HG02759 (cell line): ENCODE data around the gene BCAR3.

Experiments used
- ATAC-seq: cut with Tn5 transposase; IDR thresholded peaks from one replicate; pipeline ENCODE4 v1.9.1; 2021; ENCODE audit warnings: mild to moderate bottlenecking, moderate library complexity; ENCODE audit not compliant: unreplicated experiment

BCAR3 gene

DNA sequence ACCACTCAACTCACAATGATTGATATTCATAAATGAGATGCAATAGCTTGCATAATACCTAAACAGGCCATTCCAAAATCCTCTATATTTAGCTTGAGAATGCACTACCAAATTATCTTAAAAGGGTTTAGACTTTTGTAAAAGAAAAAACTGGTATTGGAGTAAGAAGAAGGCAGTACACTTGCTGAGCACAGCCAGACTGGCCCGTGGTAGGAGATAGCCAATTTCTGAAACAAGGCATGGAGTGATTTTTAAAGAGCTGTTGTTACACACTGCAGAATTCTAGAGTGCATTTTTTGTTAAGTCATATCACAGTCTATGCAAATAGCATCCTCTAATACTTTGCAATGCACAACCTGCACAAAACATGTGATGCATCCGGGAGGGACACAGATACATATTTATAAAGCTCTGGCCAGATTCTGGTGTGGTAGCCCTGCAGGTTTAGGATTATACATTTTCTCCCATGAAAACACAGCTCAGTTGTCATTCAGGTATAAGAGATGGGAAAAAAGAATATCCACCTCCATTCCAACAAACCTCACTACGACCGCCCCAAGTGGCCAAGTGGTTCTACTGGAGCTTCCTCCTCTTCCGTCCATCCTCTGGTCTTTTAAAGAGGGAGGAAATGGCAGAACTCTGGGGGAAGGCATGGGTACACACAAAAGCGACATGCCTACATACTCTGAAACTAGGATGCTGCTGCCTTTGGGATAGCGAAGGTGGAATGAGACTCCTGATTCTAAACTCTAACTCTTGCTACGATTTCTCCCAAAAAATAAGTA lies 40.8 kb downstream of the BCAR3 start:
- ATAC-seq, result no peak

DNA sequence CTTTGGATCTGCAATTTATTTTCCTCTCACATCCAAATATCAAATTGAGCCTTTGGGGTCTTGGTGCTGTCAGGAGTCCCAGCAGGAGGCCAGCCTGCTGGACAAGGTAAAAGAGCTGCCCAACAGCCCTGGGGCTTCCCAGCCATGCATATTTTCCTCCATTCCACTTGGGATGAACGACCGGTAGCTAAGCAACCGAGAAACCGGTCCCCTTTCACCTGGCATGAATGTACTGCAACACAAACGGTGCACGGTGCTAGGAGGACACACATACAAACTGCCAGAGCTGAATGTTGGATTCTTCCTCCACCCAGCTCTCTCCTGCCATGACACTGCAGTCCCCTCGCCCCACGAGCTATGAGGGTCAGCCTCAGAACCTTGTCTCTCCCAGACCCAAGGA lies 42.7 kb downstream of the BCAR3 start:
- no peak for ATAC-seq

DNA sequence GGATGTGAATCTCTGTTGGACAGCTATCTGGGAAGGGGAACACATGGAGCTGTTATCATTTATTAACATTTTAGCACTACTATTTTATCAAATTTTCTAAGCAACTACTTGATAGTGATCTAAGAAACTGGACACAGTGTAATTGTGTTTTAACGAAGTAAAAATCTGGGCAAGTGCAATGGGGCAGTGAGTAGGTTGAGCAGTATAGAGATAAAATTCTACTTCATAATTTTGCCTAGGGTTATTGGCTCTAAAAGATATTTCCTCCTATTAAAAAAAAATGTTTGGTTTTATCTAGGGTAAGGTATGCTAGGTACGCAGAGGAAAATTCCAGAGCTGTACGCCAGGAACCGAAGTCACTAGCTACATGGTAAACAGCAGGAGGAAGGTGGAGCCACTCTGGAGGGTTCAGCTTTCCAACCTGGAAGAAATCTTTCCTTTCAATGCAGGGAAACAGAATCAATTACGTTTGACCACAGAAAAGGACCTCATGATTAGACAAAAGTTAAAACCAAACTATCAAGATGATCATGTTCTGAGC lies 43.3 kb downstream of the BCAR3 start:
- no peak for ATAC-seq

DNA sequence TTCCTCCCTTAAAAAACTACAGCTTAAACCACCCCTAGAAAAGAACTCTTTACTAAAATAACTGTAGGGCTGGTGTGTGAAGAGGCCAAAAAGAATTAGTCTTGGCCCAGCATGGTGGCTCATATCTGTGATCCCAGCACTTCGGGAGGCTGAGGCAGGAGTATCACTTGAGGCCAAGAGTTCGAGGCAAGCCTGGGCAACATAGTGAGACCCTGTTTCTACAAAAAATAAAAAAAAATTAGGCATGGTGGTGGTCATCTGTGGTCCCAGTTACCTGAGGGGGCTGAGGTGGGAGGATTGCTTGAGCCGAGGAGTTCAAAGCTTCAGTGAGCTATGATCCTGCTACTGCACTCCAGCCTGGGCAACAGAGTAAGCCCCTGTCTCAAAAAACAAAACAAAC lies 44.9 kb downstream of the BCAR3 start:
- ATAC-seq, result no peak

DNA sequence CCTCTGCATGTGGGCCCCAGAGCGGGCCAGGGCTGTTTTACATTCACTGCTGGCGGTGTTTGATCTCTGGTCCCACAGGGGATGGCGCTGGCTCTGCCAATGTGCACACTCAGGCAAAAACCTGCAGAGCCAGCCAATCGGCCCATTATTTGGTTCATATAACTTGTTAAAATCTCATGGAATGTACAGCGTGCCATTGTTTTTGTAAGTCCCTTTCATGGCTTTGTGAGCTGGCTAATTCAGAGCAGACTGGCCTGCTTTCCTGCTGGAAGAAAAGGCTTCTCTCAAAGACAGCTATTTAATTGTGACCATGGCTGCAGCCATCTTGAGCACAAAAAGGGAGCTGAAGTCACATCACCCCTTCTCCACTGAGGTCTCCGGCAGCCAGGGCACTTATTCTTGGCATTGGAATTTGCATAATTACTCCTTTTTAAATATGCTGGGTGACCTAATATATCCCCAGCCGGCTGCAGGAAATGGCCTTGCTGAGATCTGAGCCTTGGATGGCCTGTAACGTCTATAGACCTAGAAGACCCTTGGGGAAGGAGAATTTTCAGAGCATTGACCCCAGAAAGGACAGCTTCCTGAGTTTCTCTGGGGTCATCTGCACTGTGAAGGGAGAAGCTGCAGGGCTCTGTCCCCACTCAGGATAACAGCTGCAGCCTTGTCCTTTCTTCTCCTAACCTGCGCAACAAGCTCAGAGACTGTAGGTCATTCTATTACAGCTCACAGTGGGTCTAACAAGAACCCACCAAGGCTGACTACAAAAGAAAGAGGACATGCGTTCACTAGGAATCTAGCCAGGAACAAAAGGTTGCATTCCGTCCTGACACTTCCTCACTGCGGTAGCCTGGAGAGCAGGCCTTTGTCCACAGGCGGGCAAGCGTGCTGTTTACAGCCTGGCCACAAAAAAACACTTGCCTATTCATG lies 45.8 kb downstream of the BCAR3 start:
- ATAC-seq, result no peak

DNA sequence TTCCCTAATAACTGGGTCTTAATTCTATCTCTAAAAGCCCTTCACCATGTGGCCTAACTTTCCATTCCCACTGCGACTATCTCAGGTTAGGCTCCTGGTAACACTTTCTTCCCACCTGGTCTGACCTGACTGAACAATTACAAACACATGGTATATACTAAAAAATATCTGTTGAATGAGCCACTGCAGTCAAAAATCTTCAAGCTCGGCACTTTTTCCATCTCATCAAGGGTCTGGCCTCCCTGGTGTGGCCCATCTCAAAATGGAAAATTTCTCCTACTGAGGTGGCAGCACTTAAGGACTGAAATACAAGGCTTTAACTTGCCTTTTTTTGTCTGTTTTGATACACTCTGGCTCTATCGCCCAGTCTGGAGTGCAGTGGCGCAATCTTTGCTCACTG lies 48.3 kb downstream of the BCAR3 start:
- no peak for ATAC-seq

DNA sequence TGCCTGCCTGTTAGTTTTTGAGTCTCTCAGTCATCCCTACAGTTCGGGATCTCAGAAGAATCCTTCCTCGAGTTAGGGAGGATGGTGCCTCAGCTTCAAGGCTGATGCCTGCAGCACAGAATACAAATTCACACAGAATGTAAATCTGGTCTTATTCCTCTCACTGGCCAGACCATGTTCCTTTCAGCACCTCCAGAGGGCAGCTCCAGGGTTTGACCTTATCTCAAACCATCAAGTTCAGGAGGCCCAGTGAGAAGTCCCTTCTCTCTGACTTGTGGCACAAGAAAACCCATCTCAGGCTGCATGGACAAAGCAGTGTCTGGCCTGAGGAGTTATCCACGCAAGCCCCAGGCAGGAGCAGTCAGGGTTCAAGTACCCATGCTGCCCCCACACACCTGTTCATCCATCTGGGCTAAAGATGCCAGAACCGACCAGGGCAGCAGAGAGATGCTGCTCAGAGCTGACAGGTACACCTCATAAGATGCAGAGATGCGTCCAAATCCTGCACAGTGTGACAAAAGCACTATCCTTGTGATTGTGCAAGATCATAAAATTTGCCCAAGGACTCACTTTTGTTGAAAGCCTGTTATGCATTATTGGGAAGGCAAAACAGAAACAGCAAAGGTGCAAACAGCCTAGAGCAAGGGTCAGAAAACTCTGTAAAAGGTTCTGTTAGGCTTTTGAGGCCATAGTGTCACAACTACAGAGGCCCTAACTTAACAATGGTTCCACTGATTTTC lies 49.8 kb downstream of the BCAR3 start:
- ATAC-seq, result no peak

DNA sequence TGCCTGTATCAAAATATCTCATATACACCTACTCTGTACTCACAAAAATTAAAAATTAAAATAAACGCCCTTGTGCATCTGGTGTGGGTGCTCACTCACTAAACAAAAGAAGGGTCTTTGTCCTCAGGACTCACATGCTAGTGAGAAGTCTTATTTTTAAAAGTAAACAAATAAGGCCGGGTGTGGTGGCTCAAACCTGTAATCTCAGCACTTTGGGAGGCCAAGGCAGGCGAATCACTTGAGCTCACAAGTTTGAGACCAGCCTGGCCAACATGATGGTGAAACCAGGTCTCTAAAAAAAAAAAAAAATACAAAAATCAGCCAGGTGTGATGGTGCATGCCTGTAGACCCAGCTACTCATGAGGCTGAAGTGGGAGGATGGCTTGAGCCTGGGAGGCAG lies 51.5 kb downstream of the BCAR3 start:
- ATAC-seq, result no peak

DNA sequence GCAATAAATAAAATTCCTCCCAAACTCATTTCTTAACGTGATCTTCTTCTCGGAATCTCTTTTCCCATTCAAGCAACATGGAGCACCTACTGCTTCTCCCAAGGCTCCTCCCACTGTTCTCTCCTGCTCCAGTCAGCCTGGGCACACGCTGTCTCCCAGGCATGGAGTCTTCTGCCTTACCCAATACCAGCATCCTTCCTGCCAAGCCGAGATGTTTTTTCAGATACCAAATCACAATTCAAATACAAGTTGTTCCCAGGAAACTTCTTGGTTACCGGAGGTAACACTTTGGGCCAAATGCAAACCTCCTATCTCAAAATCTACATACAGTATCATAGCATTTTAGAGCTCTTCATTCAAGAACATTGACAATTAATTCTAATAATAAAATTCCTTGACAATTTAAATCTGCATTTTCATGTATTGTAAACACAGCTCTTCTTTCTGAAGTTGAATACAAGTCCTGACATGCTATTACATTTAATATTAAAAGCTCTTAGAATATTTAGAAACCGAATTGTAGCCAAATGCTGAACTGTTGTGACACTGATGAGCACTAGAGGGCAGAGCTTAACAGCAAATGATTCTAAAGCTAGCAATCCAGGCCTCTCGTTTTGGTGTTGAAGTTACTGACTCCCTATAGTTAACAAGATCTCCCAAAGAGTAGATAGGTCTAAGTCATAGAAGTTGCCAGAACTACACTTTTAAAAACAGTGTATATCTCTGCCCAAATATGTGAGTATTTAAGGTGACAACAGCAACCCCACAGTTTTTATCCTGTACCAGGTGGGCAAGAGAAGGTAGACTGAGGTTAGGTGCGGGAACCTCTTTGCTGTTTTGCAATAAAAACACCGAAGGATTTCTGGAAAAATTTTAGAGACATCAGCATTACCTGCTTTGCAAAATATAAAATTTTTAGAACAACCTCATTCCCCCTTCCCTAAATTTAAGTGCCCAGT lies 52.3 kb downstream of the BCAR3 start:
- peak; percentile 63 for ATAC-seq

DNA sequence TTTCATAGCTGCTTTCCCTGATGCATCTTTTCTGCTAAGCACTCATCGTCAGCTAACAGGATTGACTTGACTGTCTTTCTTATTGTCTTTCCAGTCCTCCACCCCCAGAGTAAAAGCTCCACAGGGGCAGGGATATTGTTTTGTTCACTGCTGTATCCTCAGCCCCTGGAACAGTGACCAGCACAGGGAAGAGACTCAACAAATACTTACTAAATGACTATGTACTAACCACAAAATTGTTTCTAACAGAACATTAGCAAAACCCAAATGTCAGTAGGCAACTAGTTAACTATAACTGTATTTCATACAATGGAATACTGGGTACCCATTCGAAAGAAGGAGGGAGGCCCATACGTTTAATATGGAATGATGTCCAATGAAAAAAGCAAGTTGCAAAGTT lies 53.0 kb downstream of the BCAR3 start:
- ATAC-seq, result no peak

DNA sequence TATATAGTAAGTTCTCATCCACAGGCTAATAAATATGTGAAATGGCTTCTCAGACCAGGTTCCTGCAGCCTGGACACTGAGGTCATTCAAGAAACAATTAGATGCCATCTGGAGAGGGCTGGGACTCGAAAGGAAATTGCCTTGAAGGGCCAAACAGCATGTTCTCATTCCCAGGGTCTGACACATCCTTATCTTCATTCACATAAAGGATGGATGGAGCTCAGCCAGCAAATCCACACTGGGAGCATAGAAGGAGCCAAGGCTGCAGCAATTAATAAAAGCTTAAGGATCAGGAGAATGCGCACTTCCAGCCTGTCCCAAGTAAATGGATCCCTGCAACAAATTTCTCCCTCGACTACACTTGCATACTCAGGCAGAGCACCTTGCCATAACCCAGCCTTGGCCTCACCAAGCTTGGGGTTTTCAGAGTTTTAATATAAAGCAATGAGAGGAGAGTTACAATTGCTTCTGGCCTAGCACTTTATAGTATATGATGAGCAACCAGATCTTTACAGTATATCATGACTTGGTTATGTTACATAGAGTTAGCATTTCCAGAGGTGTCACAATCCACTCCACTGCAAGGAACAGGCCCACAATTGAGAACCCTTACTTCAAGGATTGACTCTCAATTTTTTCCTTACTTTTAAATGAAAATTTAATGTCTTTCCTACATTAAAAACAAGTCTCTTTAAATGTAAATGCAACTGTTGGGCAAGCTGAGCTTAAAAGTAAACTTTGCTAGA lies 55.9 kb downstream of the BCAR3 start:
- ATAC-seq, result no peak

DNA sequence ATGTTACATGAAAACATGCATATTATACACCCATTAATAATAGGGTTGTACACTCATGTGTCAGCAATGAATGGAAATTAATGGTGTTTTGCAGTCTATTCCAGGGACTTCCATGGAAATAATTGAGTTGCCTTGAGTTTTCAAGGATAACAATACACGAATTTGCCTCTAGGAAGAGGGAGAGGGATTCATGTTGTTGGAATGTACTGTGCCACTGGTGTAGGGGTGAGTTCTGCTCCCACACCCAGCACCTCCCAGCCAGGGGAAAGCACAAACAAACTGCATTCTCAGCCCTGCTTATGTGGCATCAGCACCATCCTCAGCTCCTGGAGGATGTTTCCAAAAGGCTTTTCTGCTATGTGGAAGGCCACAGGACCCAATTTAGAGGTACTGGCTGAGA lies 57.8 kb downstream of the BCAR3 start:
- no peak for ATAC-seq

DNA sequence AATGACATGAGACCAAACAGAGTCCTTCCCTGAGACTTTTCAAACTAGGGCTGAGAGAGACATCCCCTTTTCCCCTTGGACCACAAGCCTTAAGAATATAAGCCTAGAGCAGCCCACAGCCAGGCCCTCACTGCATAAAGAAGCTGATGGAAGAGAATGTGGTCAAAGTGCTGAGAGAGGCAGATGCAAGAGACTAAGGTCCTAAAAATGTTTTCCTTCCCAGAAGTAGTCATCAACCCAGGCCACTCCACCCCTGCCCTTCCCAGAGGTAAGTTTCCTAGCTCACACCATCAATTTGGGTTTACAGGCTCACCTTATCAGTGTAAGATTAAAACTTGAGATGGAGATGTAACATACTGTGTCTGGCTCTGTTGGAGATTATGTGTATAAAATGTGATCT lies 58.2 kb downstream of the BCAR3 start:
- ATAC-seq, result no peak

DNA sequence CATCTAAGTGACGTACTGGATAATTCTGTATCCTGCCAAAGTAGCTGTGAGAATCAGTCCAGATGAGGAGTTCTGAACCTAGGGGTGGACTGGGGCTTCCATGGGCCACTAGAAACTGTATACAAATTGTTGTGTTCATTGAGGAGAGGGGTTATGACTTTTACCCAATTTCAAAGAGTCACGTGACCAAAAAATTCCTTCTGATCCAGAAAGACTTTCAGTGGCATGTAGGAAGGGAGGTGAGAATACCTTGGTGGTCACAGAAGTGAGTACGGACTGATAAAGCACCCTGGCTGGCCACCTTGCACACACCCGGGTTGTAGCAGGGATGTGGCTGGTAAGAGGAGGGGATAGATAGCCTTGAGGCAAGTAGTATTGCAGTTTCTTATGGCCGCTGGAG lies 60.4 kb downstream of the BCAR3 start:
- no peak for ATAC-seq

DNA sequence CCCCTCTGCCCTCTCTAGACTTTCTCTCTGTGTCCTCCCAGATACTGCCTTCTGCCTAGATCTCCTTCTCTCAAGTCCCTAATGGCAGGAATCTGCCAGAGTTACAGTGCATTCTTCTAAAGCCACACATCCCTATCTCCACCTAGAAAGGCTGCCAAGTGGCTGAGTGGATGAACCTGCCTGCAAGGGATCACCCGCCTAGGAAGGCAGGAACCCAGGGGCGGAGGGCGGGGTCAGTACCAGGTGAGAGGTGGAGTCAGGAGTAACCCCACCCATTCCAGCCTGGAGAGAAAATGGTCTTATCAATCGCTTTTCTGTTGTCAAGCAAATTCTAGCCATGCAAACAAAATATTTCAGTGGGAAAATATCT lies 60.8 kb downstream of the BCAR3 start:
- ATAC-seq, result no peak

DNA sequence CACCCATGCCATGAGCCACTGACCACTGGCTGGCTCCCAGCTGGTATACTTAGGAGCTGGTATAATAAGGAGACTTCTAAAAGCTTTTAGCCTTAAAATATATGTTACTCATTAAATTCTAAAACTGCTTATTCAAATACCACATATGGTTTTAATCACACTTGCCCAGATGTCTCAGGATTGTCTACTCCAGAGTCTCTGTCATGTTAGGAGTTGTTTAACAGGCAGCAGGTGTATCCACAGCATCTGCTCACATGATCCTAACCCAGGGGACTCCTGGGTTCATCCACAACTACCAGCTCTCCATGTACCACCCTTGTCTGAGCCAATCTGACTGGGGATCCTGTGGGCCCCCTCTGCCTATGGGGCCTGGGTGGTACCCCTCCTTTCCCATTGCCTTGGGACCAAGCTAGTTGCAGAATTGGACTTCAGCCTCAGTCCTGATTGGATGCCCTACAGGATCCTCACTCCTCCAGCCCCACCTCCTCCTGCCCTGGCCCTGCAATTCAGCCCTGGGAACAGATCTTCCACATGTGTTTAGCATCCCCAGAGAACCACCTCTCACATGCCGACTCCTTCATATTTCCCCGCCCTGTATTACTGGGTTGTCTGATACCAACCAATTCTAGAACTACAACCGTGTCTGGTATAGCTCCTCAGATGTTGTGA lies 61.3 kb downstream of the BCAR3 start:
- ATAC-seq, result no peak

DNA sequence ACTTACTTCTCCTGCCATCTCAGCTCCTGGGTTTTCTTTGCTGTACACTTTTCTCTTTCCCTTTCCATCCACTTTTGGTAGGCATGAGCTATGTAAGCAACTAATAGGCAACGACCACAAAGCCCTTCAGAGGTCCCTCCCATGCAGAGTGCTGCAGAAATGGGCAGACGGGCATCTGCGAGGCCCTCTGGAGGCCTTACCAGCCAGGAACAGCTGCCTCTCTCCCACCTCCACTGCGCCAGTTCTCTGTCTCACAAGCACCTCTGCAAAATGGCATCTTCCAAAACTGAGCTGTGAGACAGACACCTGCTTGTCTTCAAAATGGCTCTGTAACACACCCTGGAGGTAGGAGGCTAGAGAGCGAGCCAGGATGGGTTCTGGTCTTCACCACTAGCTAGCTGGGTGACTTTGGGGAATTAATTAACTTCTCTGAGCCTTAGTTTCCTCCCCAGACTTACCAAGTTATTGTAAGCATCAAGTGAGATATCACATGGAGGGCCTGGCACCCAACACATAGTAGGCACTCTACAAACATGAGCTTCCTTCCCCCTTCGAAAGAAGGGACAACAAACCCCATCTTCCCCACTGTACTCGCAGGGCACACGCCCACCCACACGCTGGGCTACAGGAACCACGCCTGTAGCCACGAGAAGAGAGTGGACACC lies 62.0 kb downstream of the BCAR3 start:
- ATAC-seq, result no peak
